Measurements from ENCODE around the gene ZNF624.
"Not testable (repeated sequence)": the region's sequence is repeated elsewhere in the genome, so short reads cannot be mapped to it uniquely, and the experiment has no call there.

GRCh38 chr17:16690447-16690846, 36.8 kb upstream of the ZNF624 start:
- TF ChIP-seq CTCF, POLR2A (IDR thresholded peaks at IDR 0.05): not testable (repeated sequence)

Measured in thyroid gland (tissue), 4 donors.